Fibroblast of lung (primary cell): Measurements from ENCODE around the gene LPGAT1. TPM values are rescaled to one million over a fixed set of nuclear protein-coding genes. Genes with fewer than 3 reads are reported as not detected.

Experiments used
- DNase-seq, 2 donors: peaks; one replicate each; pipeline versions ENCODE4 v3.0.0 to v3.0.0-alpha.2; 2010; ENCODE audit warnings: low read depth in 2 of 2
- H2AFZ ChIP-seq: 2 replicates; pipeline ENCODE4 v1.5.1; 2012; ENCODE audit warnings: low read length, control low read depth, inconsistent platforms
- H3K27ac ChIP-seq: 2 replicates; pipeline ENCODE4 v1.5.1; 2011; ENCODE audit warnings: low read length, control low read depth; ENCODE audit not compliant: insufficient read depth
- H3K27me3 ChIP-seq: 2 replicates; pipeline ENCODE4 v1.5.1; 2011; ENCODE audit warnings: mild to moderate bottlenecking, low read length; ENCODE audit not compliant: control insufficient read depth, insufficient read depth
- H3K36me3 ChIP-seq: 2 replicates; pipeline ENCODE4 v1.5.1; 2011; ENCODE audit warnings: low read length; ENCODE audit not compliant: control insufficient read depth, insufficient read depth
- H3K4me1 ChIP-seq: 2 replicates; pipeline ENCODE4 v1.5.1; 2011; ENCODE audit warnings: low read length; ENCODE audit not compliant: control insufficient read depth, insufficient read depth; ENCODE audit errors: extremely low read depth
- H3K4me2 ChIP-seq: 2 replicates; pipeline ENCODE4 v1.5.1; 2011; ENCODE audit warnings: low read length, control low read depth; ENCODE audit not compliant: insufficient read depth; ENCODE audit errors: extremely low read depth
- H3K4me3 ChIP-seq, 4 experiments: fragments of 200-600 bp in 1 of 4; sonication (generic) in 1 of 4; replicated peaks in 1 of 4; 2 replicates each; pipeline ENCODE4 v1.5.1; 2011 to 2016; ENCODE audit warnings: low read length in 4 of 4, low read depth in 3 of 4, mild to moderate bottlenecking in 3 of 4, control low read depth in 2 of 4, inconsistent platforms in 1 of 4, mixed read lengths in 1 of 4; ENCODE audit not compliant: insufficient read depth in 1 of 4; ENCODE audit errors: control extremely low read depth in 1 of 4
- H3K79me2 ChIP-seq: 2 replicates; pipeline ENCODE4 v1.5.1; 2012; ENCODE audit warnings: mild to moderate bottlenecking, low read length, inconsistent platforms; ENCODE audit not compliant: control insufficient read depth, insufficient read depth
- H3K9ac ChIP-seq: 2 replicates; pipeline ENCODE4 v1.5.1; 2011; ENCODE audit warnings: mild to moderate bottlenecking, low read length, control low read depth; ENCODE audit not compliant: insufficient read depth
- H3K9me3 ChIP-seq: 2 replicates; pipeline ENCODE4 v1.5.1; 2012; ENCODE audit warnings: low read depth, low read length; ENCODE audit not compliant: control insufficient read depth, insufficient read depth
- H4K20me1 ChIP-seq: 2 replicates; pipeline ENCODE4 v1.5.1; 2011; ENCODE audit warnings: low read length; ENCODE audit not compliant: control insufficient read depth, insufficient read depth; ENCODE audit errors: extremely low read depth
- EZH2 ChIP-seq: IDR thresholded peaks from 2 replicates; pipeline ENCODE4 v1.5.1; 2012; ENCODE audit warnings: low read length, control low read depth, mild to moderate bottlenecking; ENCODE audit errors: missing control alignments
- polyA plus RNA-seq, 2 donors: library from polyadenylated mRNA; depleted of rRNA in 1 of 2; stranded (reverse) in 1 of 2; unstranded in 1 of 2; fragments of >200 nt; gene quantifications; 2 replicates each; pipeline ENCODE4 v1.2.1, GENCODE V29; 2011 to 2012; ENCODE audit warnings: missing spikeins in 1 of 2
- total RNA-seq: library from RNA; depleted of rRNA; stranded (reverse); fragments of >200 nt; gene quantifications from 2 replicates; pipeline ENCODE4 v1.2.1, GENCODE V29; 2014
- TF ChIP-seq, protein P1 (sequence below), 2 donors: IDR thresholded peaks in 1 of 2; conservative IDR thresholded peaks in 1 of 2; 1 replicate in 1 of 2; 2 replicates in 1 of 2; pipeline ENCODE4 v1.5.1; 2011 to 2012; ENCODE audit warnings: low read length in 2 of 2, control low read depth in 1 of 2, inconsistent platforms in 1 of 2, low read depth in 1 of 2, mild to moderate bottlenecking in 1 of 2

Gene LPGAT1
- total and polyA plus RNA-seq, 2 donors (not counting 1 experiment from before 2014, with no cell fraction given), result 20.7 to 34.7 TPM

DNA sequence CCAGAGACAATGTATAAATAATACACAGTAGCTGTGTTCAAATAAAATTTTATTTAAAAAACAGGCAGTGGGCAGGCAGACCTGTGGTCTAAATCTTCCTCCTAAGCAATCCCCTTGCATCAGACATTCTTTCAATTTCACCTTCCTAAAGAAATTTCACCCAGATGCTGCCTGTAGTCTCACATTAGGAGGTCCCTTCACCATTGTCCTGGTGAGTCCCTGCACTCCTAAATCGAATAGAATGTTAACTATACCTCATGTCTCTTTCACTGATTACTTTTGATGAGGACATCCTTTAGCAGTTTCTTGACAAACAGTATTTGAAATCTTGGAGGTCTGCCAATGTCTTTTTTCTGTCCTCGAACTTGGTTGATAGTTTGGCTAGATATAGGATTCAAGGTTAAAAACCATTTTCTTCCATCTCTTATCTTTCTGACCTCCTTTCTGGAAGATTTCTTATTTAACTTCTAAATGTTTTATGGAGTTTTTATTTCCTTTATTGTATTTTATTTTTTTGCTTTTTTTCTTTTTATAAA is 77.5 kb downstream of the LPGAT1 start:
- Histone ChIP-seq H3K9ac (no peak overlapping the region), H3K4me1 (no peaks in the 10 kb centered on the region), H3K27ac (no peak overlapping the region), H3K27me3 (no peaks in the 10 kb centered on the region), H3K9me3 (no peaks in the 10 kb centered on the region), H3K36me3 (peaks cover 3% of the 10 kb centered on the region), H3K79me2 (no peaks in the 10 kb centered on the region), H4K20me1 (no peaks in the 10 kb centered on the region), H3K4me2 (no peak overlapping the region), H3K4me3 (no peak overlapping the region), H2AFZ (no peak overlapping the region)
- DNase-seq, result no peak
- TF ChIP-seq EZH2, result no peak
- TF ChIP-seq, protein P1, sequence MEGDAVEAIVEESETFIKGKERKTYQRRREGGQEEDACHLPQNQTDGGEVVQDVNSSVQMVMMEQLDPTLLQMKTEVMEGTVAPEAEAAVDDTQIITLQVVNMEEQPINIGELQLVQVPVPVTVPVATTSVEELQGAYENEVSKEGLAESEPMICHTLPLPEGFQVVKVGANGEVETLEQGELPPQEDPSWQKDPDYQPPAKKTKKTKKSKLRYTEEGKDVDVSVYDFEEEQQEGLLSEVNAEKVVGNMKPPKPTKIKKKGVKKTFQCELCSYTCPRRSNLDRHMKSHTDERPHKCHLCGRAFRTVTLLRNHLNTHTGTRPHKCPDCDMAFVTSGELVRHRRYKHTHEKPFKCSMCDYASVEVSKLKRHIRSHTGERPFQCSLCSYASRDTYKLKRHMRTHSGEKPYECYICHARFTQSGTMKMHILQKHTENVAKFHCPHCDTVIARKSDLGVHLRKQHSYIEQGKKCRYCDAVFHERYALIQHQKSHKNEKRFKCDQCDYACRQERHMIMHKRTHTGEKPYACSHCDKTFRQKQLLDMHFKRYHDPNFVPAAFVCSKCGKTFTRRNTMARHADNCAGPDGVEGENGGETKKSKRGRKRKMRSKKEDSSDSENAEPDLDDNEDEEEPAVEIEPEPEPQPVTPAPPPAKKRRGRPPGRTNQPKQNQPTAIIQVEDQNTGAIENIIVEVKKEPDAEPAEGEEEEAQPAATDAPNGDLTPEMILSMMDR (conservative IDR thresholded peaks at IDR 0.05 in 1 of 2, IDR thresholded peaks at IDR 0.05 in 1 of 2; ENCODE audit: low read depth in 1 of 2, low read length in 2 of 2), result no peak

DNA sequence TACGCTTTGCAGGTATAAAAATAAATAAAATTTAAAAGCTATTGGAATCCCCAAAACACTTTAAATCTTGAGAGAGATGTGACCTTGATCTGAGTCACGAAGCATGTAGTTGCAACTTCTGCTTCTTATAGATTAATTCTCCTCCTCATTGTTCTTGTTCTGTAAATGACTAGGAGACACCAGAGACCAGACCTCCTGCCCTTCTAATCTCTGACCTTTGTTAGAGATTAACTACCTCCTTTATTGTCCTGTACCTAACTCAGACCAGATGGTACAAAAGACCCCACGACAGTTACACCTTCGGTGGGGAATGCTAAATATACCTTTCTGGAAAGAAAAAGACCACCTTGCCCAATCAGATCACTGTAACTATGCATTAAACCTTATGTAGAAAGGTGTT is 78.2 kb downstream of the LPGAT1 start:
- no peaks in the 10 kb centered on the region for H3K9me3 ChIP-seq
- peaks cover 3% of the 10 kb centered on the region for H3K36me3 ChIP-seq
- H3K9ac ChIP-seq, result no peak overlapping the region
- no peak overlapping the region for H3K27ac ChIP-seq
- H4K20me1 ChIP-seq, result no peaks in the 10 kb centered on the region
- no peak overlapping the region for H2AFZ ChIP-seq
- TF ChIP-seq, protein P1 (conservative IDR thresholded peaks at IDR 0.05 in 1 of 2, IDR thresholded peaks at IDR 0.05 in 1 of 2; ENCODE audit: low read depth in 1 of 2, low read length in 2 of 2), result no peak
- no peak for TF ChIP-seq EZH2
- no peak overlapping the region for H3K4me2 ChIP-seq
- H3K79me2 ChIP-seq, result no peaks in the 10 kb centered on the region
- H3K4me1 ChIP-seq, result no peaks in the 10 kb centered on the region
- H3K4me3 ChIP-seq, result no peak overlapping the region
- no peaks in the 10 kb centered on the region for H3K27me3 ChIP-seq
- DNase-seq, result no peak

- Histone ChIP-seq H3K4me1 (no peaks in the 10 kb centered on the region), H3K79me2 (no peaks in the 10 kb centered on the region), H3K9ac (no peak overlapping the region), H3K36me3 (peaks cover 3% of the 10 kb centered on the region), H3K4me2 (no peak overlapping the region), H4K20me1 (no peaks in the 10 kb centered on the region), H3K9me3 (no peaks in the 10 kb centered on the region), H3K27ac (no peak overlapping the region), H3K4me3 (no peak overlapping the region), H2AFZ (no peak overlapping the region), H3K27me3 (no peaks in the 10 kb centered on the region)
- TF ChIP-seq, protein P1 (conservative IDR thresholded peaks at IDR 0.05 in 1 of 2, IDR thresholded peaks at IDR 0.05 in 1 of 2; ENCODE audit: low read depth in 1 of 2, low read length in 2 of 2), result no peak
- no peak for TF ChIP-seq EZH2
- DNase-seq, result no peak
Observed at GRCh38 chr1:211751438-211751837, 79.1 kb downstream of the LPGAT1 start.
